ENCODE results near the gene EYS.

DNA sequence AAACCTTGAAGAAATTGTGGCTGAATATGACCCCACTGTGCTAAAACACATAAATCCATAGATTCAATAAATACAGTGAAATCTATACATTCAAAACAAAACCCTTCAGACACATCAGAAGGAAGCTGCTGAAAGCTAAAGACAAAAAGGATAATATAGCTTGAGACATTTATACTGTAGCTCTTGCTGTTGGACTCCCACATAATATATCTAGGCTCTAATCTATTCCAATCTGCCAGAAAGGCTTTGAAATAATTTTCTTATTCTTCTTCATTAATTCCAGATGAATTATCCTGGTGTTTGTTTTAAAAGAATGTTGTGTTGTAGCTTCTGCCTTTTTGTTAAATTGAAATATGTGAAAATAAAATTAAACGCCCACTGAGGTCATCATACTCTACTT, 454.0 kb downstream of the EYS start:
- no peak for TF ChIP-seq CTCF (IDR thresholded peaks at IDR 0.05; ENCODE audit: low read depth, low read length)
- TF ChIP-seq, protein P1, sequence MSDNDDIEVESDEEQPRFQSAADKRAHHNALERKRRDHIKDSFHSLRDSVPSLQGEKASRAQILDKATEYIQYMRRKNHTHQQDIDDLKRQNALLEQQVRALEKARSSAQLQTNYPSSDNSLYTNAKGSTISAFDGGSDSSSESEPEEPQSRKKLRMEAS (IDR thresholded peaks at IDR 0.05; ENCODE audit: low read depth, low read length): no peak
- no peak for TF ChIP-seq POLR2A (IDR thresholded peaks at IDR 0.05; ENCODE audit: extremely low read depth, insufficient read length)
